Stimulated activated CD8-positive, alpha-beta memory T cell treated with anti-CD3 and anti-CD28 coated beads, Interleukin-12 subunit alpha, Interleukin-12 subunit beta, amount 100 ng/mL, for 4 hours (primary cell): Measurements from ENCODE around the gene INTS4.
"Not testable (repeated sequence)": the region's sequence is repeated elsewhere in the genome, so short reads cannot be mapped to it uniquely, and the experiment has no call there.

Experiments used
- DNase-seq: peaks from one replicate; pipeline ENCODE4 v3.0.0-alpha.2; 2020; ENCODE audit warnings: low read depth

Gene INTS4

GRCh38 chr11:77958583-77959177, 35.8 kb downstream of the INTS4 start:
- DNase-seq: not testable (repeated sequence)

DNA sequence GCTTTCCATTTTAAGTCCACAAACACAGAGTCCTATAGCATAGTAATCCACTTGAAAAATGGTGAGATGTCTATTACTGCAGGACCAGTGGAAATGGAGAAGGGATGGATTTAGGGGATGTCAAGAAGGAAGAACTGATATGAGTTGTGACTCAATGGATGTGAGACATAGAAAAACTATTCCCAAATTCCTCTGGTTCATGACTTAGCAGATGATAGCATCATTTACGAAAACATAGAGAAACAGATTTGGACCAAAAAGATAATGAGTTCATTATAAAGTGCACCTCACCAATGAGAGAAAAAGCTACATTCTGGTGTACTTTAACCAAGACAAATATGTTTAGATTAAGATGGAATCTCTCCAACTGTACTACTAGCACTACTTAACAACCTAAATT, 51.2 kb downstream of the INTS4 start:
- not testable (repeated sequence) for DNase-seq

GRCh38 chr11:77942465-77942864, 52.0 kb downstream of the INTS4 start:
- not testable (repeated sequence) for DNase-seq

GRCh38 chr11:77933596-77933995, 60.9 kb downstream of the INTS4 start:
- not testable (repeated sequence) for DNase-seq

DNA sequence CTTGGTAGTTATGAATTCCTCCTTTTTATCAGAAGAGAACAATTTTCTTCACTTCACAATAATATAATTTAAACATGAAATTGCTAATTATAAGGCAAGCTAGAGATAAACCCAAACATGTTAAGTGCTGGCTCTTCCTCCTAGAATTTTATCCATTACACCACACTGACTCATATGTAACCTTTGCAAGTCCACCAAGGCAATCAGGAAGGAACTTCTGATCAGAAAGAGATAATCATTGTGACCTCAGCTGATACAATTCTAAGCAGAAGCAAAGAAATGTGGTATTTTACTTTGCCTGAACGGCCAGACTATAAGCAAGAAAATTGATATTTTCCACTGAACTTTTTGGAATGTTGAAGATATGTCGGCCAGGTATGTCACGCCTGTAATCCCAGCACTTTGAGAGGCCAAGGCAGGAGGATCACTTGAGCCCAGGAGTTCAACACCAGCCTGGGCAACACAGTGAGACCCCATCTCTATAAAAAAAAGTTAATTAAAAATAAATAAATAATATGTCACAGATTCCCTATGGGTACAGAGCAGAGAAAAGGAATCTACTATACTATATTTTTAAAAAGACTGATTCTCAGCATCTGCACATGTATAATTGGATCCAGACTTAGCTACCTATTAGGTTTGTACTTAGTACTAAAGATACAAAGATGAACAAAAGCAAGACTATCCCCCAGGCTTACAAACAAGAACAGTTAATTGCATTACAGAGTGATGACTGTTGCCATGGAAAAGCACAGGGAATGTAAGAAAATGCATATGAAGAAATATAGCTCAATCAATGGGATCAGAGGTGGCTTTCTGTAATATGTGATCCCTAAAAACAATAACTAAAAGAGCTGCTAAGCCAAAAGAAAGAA, 63.9 kb downstream of the INTS4 start:
- not testable (repeated sequence) for DNase-seq

GRCh38 chr11:77917713-77918112, 76.8 kb downstream of the INTS4 start:
- DNase-seq: not testable (repeated sequence)

GRCh38 chr11:77914307-77914791, 80.1 kb downstream of the INTS4 start:
- not testable (repeated sequence) for DNase-seq

DNA sequence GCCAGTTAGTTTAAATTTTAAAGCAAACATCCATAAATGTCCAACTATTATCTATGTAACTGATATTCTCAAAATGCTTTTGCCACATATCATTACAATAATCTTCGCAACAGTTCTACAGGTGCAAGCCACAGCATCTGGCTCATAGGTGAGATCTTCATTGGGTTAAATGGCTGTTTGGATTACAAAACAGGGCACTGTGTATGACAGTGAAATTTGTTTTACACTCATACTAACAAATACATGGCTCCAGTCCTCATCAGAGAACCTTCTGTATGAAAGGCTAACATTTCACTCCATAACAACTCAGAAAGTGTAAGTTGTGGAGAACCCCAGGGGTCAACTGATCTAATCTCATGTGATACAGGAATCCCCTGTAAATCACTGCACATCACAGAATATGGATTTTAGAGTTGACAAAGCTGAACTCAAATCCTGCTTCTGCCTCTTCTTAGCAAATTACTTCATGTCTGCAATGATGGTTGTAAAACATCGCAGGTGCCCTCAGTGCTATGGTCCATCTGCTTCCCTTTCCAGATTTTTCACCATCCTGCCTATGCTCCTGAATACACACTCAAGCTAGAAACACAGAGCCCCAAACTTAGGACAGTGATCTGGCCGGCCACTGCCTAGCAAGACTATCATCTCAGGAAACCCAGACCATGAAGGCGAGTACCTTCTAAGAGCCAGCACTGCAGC, 80.7 kb downstream of the INTS4 start:
- not testable (repeated sequence) for DNase-seq

DNA sequence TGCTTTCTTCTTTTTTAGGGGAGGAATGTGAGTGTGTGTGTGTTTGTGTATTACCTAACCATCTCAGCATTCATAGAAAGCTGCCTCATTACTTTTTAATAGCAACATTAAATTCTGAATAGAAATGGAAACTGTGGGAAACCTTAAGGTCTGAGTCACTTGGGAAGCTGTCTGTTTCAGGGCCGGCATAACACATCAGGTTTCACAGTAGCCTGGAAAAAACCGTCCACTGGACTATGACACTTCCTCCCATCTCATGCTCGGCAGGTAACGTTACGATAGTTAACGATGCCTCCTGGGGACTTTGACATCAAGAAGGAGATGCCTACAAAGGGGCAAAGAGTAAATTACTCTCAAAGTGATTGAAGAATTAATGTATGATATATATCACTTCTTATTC, 83.6 kb downstream of the INTS4 start:
- DNase-seq: not testable (repeated sequence)

DNA sequence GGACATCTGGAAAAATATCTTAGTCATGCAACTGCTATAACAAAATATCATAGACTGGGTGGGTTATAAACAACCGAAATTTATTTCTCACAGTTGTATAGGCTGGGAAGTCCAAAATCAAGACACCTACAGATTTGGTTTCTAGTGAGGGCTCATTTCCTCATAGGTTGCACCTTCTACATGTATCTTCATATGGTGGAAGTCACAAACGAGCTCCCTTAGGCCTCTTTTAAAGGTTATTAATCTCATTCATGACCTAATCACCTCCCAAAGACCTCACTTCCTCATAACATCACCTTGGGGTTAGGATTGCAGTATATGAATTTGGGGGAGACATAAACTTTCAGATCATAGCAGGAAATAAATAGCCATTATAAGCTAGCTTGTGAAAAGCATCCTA, 85.2 kb downstream of the INTS4 start:
- DNase-seq: no peak

- DNase-seq: no peak
These were observed 85.6 kb downstream of the INTS4 start for GRCh38 chr11:77908835-77909234.

- DNase-seq: not testable (repeated sequence)
These were observed 99.5 kb downstream of the INTS4 start for GRCh38 chr11:77894949-77895348.

DNA sequence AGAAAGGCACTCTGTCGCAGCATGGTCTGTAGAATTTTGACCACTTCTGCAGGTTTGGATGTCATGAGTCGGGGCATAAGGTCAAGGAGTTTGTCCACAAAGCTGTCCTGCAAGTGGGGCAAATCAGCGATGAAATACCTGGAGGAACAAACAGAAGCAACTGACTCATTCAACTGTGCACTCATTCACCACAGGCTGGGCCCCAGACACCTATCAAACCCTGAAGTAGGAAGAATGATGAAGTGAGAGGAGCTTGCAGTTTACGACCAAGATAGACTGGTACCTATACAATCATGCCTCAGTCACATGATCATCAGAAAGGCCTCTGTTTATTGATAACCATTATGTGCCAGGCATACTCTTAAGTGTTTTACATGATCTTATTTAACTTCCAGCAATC, 102.8 kb downstream of the INTS4 start:
- not testable (repeated sequence) for DNase-seq

DNA sequence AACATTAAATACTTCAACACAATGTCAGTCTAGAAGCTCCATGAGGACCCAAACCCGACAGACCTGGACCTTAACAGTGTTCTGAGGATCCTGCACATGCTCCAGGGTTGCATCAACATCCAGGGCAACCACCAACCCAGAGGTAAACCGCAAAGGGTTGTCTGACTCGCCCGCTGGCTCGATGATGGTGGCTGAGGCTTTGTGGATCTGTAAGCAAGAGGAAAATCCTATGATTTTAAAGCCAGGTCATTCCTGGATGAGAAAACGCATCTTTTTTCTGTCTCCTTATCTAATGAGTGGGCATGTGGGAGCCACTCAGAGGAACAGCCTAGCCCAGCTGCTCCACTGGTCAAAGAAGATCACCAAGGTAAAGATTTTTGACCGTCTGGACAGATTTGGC, 103.2 kb downstream of the INTS4 start:
- not testable (repeated sequence) for DNase-seq

- not testable (repeated sequence) for DNase-seq
These were observed 103.8 kb downstream of the INTS4 start for GRCh38 chr11:77890619-77891056.

DNA sequence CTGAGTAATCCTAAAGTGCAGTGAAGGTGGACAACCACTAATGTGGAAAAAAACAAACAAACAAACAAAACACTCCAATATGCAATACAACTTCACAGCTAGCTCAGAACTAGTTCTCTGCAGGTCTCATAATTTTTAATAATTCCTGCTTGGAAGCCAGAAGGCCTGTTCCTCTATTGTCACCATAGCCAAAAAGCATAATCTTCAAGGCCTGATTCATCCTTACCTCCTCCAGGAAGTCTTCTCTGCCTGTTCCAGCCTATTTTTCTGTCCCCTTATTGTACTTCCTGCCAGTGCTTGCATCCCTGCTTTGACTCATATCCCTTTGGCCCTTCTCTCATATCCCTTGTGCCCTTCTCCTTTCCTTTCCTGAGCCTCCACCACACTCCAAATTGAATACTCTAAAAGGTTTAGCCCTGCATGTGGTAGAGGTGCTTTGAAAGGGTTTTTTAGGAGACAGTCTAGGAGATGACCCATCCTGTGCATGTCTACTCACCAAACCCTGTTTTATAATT, 104.3 kb downstream of the INTS4 start:
- DNase-seq: not testable (repeated sequence)

GRCh38 chr11:77889045-77889444, 105.4 kb downstream of the INTS4 start:
- not testable (repeated sequence) for DNase-seq

DNA sequence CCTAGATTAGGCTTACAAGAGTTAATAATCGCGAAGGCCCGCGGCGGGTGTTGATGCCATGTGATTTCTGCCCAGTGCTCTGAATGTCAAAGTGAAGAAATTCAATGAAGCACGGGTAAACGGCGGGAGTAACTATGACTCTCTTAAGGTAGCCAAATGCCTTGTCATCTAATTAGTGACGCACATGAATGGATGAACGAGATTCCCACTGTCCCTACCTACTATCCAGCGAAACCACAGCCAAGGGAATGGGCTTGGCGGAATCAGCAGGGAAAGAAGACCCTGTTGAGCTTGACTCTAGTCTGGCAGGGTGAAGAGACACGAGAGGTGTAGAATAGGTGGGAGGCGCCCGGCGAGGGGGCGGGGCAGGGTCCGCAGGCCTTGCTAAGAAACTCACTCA, 108.1 kb downstream of the INTS4 start:
- DNase-seq: no peak

DNA sequence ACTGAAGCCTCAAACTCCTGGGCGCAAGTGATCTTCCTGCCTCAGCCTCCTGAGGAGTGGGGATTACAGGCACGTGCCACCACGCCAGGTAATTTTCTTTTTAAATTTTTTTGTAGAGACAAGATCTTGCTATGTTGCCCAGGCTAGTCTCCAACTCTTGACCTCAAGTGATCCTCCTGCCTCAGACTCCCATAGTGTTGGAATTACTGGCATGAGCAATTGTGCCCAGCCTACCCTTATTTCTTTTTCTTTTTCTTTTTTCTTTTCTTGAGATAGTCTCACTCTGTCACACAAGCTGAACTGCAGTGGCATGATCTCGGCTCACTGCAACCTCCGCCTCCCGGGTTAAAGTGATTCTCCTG, 109.7 kb downstream of the INTS4 start:
- DNase-seq: no peak

GRCh38 chr11:77884186-77884828, 110.2 kb downstream of the INTS4 start:
- no peak for DNase-seq

DNA sequence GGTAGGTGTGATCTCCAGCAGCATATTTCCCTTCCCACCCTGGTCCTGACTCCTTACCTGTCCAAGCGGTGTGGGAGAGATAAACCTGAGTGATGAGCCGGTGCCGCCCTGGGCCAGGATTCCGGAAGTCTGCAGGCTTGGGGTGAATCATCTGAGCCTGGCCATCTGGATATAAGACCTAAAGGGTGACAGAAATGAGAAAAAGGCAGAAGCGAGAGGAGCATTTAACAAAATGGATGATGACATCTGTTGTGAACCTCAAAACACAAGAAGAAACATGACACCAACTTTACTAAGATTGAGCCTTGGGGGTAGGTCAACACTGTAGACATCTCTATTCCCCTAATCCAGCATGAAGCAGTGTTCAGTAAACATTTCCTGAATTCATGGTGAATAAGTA, 110.7 kb downstream of the INTS4 start:
- DNase-seq: no peak

- no peak for DNase-seq
These were observed 112.1 kb downstream of the INTS4 start for GRCh38 chr11:77882396-77882795.
